HG02623 (cell line): ENCODE data around the gene FAM3D.
"Not testable (repeated sequence)": the region's sequence is repeated elsewhere in the genome, so short reads cannot be mapped to it uniquely, and the experiment has no call there.

ENCODE experiments used
- ATAC-seq: cut with Tn5 transposase; IDR thresholded peaks from one replicate; pipeline ENCODE4 v1.9.1; 2021; ENCODE audit warnings: moderate library complexity; ENCODE audit not compliant: unreplicated experiment

Gene FAM3D, protein sequence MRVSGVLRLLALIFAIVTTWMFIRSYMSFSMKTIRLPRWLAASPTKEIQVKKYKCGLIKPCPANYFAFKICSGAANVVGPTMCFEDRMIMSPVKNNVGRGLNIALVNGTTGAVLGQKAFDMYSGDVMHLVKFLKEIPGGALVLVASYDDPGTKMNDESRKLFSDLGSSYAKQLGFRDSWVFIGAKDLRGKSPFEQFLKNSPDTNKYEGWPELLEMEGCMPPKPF

DNA sequence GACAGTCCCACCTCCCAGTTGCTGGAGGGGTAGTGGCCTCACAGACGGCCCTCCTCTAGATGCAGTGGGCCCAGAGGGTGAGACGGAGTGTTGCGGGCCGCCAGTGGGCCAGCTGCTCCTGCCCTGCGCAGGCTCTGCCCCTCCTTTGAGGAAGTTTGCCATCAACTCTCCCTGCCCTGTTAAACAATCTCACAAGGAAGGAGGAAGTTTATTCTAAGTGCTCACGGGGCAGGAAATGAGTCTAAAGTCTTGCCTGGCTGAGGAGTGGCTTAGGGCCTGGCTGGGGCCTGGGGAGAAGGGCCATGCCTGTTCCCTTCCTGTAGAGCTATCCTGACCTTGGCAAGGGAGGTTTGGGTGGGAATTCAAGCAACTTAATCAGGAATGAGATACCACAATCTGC lies at the start of gene FAM3D:
TSS of gene FAM3D (minus strand) at position 92 of the 400 bp plus-strand sequence. CDS start 11,211 bp downstream, outside the sequence.
- ATAC-seq: no peak

DNA sequence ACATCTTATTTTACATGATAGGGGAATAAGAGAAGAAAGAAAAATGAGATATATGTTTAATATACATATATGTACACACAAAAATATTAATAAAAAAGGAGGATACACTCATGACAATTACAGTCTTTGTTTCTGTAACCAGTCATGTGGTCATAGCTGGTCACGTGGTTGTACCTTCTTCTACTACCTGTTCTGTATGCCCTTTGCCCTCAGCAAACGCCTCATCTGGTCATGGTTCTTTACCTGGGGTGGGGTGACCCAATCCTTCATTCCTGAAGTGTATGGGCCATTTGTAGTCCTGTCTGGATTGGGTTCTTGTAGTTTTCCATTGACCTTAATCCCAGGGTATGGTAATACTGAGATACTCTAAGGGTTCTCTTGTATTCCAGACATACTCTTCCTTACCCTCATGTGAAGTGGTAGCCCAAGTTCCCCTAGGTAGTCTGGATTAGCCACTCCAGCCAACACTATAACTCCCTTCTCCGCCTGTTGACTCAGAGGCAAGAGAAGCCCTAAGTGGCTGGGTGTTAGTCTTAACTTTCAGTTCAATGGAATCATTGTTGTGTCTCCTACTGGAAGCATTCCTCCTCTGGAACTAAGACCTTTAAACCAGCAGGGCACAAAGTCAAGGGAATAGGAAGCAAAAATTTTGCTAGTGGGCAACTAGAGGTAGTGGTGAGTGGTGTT lies 47.3 kb upstream of the FAM3D start:
- no peak for ATAC-seq

DNA sequence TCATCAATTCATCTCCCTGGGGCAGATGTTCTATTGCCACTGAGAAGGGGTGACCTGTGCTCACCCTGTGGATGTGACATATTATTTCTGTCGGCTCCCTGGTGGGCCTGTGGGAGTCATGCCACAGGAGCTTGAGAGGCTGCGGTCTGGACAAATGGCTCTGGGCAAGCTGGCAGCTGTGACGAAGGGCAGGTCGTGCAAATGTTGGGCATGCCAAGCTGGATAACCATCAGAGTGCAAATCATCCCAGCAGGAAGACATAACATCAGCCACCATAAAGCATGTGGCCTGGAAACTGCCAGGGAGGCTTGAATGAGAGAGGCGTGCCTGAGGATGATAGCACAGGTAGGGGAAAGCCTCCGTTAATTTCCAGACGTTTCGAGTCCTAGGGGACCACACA lies 45.3 kb upstream of the FAM3D start:
- ATAC-seq: no peak

DNA sequence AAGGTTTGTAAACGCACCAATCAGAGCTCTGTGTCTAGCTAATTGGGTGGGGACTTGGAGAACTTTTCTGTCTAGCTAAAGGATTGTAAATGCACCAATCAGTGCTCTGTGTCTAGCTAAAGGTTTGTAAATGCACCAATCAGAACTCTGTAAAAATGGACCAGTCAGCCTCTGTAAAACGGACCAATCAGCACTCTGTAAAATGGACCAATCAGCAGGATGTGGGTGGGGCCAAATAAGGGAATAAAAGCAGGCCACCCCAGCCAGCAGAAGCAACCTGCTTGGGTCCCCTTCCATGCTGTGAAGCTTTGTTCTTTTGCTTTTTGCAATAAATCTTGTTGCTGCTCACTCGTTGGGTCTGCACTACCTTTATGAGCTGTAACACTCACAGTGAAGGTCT lies 42.4 kb upstream of the FAM3D start:
- not testable (repeated sequence) for ATAC-seq

DNA sequence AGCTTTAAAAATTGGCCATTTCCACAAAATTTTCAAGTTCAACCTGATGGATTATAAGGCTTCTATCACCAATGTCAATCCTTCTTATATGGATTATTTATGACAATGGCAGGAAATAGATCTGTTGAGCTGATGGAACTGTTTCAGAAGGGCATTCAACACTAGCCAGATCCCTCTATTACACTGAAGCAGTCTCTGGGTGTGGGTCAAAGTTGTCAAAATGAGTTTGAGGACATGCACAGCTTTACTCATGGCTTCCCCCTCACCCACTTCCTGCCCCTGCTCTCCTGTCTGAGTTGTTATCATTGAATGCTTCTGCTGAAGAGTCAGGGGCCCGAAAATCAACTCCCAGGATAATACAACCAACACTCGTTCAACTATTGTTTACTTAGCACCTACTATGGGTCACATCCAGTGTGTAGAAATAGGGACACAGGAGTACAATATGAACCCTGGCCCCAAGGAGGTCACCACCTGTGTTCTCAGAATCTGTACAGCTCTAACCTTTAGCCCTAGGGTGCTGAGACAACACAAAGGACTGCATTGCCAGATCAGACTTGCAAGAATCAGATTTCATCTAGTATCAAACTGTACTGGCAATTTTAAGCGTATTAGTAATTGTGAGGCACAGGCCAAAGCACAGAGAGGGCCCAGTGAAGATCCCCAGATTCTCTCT lies 41.7 kb upstream of the FAM3D start:
- no peak for ATAC-seq

DNA sequence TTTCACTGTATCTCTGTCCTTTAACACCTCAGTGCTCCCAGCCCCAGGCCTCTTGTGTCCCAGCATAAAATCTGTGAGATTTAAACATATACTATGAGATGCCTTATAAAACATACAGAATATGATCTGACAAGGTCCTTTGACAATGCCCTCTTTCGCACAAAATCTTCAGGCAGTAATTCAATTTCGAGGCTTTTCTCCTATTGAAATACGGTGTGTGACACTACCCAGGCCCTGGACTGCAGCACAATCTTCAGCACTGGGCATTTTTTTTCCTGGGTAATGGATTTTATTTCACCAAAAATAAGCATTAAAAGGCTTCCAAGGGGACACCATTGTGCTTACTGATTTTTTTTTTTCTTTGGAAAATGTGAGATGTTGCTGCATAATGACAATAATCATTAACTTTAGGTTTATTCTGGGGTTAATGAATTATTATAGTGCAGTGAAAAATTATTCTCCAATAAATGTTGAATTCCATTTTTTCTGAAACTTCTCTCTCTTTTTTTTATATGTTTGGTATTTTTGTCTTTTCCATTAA lies 40.9 kb upstream of the FAM3D start:
- ATAC-seq: no peak

DNA sequence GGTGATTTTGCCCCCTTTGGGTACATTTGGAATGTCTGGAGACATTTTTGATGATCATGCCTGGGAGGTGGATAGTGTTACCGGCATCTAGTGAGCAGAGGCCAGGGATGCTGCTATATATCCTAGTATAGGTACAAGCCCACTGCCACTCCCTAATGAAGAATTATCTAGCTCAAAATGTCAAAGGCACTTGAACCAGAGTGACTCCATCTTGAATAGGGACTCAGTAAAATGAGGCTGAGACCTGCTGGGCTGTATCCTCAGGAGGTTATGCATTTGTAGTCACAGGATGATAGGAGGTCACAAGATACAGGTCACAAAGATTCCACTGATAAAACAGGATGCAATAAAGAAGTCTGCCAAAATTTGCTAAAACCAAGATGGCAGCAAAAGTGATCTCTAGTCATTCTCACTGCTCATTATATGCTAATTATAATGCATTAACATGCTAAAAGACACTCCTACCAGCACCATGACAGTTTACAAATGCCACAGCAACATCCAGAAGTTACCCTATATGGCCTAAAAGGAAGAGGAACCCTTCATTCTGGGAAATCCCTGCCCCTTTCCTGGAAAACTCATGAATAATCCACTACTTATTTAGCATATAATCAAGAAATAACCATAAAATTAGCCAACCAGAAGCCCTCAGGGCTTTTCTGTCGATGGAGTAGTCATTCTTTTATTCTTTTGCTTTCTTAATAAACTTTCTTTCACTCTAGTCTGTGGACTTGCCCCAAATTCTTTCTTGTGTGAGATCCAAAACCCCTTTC lies 40.0 kb upstream of the FAM3D start:
- no peak for ATAC-seq

DNA sequence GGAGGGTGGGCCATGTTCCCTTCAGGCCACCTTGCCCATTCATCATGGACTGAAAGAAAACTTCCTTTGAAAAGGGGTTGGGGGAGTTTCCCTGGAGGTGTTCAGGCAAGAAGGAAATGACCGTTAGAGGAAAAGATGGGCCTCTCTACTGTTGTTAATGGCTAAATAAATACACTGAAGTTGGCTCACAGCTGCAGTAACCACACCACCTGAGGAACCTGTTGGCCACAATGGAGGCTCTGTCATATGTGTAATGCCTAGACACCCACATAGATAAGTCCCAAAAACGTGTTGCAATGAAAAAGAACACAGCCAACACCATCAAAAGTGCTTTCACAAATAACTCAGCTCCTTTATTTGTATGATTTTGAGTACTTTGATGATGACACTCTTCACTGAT lies 38.2 kb upstream of the FAM3D start:
- no peak for ATAC-seq

DNA sequence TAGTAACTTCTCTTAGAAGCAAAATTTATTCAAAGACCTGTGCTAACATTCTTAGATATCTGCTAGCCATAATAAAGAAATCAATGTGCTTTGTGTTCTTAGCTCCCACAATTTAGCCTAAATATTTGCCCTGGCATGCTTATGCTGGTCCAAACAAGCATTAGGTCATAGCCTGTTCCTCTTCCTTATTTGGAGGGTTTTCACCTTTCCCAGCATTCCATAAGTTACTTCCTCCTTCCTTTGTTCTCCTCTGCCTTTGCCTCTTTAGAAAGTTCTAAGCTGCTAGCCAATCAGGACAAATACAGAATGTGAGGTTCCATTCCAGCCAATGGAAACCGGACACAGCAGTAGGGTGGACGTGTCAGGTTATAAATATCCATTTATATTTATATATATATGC lies 37.7 kb upstream of the FAM3D start:
- not testable (repeated sequence) for ATAC-seq

DNA sequence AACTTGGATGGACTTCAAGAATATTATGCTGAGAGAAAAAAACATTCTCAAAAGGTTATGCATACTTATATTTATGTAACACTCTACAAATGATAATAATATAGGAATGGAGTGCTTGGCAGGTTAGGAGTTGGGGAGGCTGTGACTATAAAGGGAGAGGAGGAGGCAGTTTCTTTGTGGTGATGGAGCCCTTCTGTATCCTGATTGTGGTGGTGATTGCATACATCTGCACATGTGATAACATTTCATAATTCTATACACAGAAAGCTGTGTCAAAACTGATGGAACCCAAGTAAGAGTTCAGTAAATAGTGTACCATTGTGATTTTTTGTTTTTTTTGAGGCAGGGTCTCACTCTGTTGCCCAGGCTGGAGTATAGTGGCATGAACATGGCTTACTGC lies 31.7 kb upstream of the FAM3D start:
- ATAC-seq: no peak

DNA sequence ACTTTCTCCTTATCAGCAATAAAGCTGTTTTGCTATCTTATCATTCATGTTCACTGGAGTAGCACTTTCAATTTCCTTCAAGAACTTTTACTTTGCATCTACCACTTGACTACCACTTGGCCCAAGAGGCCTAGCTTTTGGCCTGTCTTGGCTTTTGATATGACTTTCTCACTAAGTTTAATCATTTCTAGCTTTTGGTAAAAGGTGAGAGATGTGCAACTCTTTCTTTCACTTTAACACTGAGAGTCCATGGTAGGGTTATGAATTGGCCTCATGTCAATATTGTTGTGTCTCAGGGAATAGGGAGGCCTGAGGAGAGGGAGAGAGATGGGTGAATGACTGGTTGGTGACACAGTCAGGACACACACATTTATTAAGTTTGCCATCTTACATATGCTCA lies 31.0 kb upstream of the FAM3D start:
- peak; percentile 57 for ATAC-seq

DNA sequence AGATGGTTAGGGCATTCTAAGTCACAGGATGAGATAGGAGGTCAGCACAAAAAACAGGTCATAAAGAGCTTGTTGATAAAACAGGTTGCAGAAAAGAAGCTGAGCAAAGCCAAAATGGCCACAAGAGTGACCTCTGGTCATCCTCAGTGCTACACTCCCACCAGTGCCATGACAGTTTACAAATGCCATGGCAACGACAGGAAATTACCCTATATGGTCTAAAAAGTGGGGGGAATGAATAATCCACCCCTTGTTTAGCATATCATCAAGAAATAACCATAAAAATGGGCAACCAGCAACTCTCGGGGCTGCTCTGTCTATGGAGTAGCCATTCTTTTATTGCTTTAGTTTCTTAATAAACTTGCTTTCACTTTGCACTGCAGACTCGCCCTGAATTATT lies 30.2 kb upstream of the FAM3D start:
- not testable (repeated sequence) for ATAC-seq

DNA sequence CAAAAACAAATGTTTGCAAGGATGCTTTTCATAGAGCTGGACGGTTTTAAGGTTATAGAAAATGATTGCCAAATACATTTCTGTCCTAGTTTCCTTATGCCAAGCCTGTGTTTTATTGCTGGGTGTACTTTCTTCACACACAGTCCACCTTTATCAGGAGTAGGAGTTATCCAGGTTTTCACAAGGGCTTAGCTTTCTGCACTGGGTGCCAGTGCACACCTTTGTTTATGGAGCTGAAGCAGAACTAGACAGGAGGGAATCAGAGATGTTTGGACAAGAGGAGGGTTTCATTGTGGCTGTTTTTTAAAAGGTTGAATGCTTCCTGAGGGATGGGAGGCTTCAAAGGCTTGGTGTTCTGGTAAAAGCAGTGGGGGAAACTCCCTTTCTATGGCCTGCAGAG lies 29.5 kb upstream of the FAM3D start:
- ATAC-seq: no peak

DNA sequence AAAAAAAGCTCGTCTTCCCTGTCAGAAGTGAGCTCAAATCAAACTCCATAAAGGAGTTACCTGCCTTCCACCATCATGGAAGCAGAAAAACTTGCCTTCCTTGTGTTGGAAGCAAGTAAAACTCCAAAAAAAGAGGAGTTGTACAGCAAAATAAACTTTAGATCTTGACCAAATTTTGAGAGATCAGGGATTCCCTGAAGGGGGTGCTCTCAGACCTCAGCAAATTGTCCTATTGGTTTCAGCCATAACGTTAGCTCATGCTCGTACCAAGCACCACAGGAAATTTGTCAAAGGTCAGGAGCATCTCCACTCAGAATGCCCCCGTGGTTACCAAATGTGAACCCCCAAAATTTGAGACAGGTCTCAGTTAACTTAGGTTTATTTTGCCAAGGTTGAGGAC lies 28.7 kb upstream of the FAM3D start:
- not testable (repeated sequence) for ATAC-seq

DNA sequence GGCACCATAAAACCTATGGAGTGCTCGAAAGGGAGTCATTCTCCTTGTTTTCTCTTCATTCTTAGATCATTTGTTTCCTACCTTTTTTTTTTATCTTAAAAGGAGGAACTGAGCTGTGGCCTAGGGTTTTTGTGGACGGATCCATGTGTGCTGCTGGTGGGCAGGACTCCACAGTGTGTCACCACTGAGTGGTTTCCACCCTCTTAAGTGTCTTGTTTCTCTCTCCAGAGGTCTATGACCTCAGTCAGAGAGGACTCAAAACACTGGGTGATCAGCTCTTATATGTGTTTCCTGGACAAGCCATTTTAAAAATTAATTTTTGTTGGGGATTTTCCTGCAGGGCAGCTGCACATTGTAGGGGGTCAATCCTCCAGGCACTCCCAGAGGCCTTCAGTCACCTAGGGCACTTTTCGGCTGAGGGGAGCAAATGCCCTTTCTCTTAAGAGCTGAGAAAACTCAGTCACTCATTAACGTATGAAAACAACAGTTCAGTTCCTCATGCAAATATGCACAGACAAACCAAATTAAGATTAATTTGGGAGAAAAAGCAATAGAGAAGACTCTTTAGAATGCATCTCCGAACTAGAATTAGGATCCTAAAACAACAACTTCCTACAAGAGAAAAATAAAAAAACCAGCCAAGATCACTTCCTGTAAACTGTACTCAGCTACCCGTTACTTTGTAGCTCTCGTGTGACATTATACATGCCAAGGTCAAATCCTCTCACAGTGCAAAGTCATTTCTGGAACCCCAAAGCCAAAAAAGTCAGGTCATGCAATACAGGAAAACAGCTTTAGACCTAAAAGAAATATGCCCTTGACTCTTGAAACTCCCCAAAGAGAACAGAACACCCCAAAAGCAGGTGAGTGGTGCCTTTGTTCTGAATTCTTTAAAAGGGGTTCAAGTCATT lies 27.6 kb upstream of the FAM3D start:
- peak; percentile 54 for ATAC-seq

DNA sequence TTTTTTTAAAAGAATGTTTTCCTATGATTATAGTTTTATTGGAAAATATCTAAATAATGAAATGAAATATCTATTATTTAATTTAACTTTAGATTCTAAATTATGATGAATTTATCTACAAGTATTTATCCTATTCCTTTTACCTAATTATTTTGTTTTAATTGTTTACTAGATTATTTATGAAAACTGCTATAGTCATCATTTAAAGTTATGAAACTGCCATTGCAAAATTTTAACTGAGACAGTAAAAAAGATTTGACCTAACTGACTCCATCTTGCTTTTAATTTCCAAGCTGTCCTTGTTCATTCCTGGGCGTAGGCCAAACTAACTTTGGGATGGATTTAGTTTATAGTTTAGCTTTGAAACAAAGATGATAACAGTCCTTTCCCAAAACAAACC lies 25.9 kb upstream of the FAM3D start:
- no peak for ATAC-seq

DNA sequence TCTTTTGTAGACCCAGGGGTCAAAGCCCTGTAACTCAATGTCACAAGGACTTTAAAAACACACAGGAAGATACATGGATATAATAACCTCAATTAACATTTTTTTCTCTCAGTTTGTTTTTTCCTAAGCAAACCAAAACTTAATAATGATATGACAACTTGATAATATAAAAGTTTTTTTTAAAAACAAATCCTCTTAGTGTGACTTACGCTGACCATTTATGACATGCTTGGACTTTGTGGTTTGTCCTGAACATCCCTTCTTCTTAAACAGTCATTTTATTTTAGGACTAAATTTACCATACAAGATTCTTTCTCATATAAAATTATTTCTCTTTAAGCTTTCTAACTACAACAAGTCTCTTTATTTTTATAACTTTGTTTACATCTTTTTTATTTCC lies 25.4 kb upstream of the FAM3D start:
- no peak for ATAC-seq

DNA sequence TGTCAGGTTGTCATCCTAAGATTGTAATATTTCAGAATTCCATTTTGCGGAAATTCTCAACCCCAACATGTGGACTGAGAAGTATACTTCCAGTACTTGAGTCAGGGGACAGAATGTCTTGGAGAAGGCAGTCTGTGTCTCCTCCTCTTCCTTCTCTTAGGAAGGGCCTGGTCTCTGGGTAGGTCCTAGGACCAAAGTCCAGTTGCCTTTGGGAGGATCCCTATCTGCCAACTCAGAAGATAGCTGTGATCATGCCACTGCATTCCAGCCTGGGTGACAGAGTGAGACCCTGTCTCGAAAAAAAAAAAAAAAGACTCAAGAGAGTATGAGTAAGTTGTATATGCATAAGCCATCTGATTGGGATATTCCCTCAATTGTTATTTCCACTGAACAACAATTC lies 23.9 kb upstream of the FAM3D start:
- ATAC-seq: no peak

DNA sequence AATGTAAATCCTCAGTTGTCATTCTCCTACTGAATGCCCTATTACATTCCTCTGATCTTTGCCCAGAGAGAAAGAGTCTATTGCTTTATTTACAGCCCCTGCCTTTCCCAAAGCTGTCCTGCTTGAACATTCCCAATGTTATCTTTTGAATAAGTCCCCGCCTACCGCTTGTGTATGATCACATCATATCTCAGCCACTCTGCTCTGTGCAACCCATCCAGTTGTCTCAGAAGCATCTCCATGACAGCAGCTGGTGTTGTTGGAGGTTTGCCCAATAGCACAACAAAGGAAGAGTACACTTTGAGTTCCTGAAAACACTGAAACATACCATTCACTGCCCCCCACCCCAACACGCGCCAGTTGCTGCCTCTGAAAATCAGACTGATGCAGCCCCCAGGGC lies 22.0 kb upstream of the FAM3D start:
- ATAC-seq: no peak

DNA sequence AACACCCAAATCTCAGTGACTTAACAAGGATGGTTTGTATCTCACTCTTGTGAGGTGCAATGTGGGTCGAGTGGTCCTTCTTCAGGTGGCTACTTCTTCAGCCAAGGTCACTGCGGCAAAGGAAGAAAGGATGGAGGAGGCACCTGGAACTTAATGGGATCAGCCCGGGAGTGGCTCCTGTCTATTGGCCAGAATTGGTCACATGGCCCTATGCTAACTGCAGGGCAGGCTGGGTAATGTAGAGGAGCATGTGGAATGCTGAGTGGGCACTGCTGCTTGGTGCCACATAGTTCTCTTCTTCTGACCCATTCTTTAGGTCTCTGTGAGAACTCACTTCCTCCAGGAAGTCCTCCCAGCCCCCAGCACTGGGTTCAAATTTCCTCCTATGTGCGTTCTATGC lies 20.3 kb upstream of the FAM3D start:
- no peak for ATAC-seq
